HUES64 (cell line): Measurements from ENCODE around the gene EYA4.

Experiments used
- H3K27ac ChIP-seq: 2 replicates; pipeline ENCODE4 v1.7.0; 2013; ENCODE audit warnings: low read depth, low read length, inconsistent platforms
- H3K27me3 ChIP-seq: 2 replicates; pipeline ENCODE4 v1.6.1; 2013; ENCODE audit warnings: mild to moderate bottlenecking, low read length; ENCODE audit not compliant: insufficient read depth
- H3K36me3 ChIP-seq: 2 replicates; pipeline ENCODE4 v1.6.1; 2013; ENCODE audit warnings: mild to moderate bottlenecking, low read length; ENCODE audit not compliant: insufficient read depth
- H3K4me1 ChIP-seq: 2 replicates; pipeline ENCODE4 v1.6.1; 2013; ENCODE audit warnings: mild to moderate bottlenecking, low read length, moderate library complexity; ENCODE audit not compliant: insufficient read depth
- H3K4me3 ChIP-seq: 2 replicates; pipeline ENCODE4 v1.5.1; 2013; ENCODE audit warnings: mild to moderate bottlenecking, low read length, moderate library complexity
- H3K9ac ChIP-seq: 2 replicates; pipeline ENCODE4 v1.6.1; 2013; ENCODE audit warnings: mild to moderate bottlenecking, low read depth, low read length
- H3K9me3 ChIP-seq: 2 replicates; pipeline ENCODE4 v1.6.1; 2013; ENCODE audit warnings: low read depth, low read length; ENCODE audit not compliant: insufficient read depth
- WGBS: fragments of 150-250, 120-280 bp; methylation state at CpG from one replicate; pipeline ENCODE4 v1.1.7; 2013; ENCODE audit warnings: missing lambda C conversion rate; 5-methylcytosine and 5-hydroxymethylcytosine counted together

The EYA4 gene

GRCh38 chr6:133289733-133290306 lies 48.7 kb downstream of the EYA4 start:
- H3K4me3 ChIP-seq = no peak overlapping the region

DNA sequence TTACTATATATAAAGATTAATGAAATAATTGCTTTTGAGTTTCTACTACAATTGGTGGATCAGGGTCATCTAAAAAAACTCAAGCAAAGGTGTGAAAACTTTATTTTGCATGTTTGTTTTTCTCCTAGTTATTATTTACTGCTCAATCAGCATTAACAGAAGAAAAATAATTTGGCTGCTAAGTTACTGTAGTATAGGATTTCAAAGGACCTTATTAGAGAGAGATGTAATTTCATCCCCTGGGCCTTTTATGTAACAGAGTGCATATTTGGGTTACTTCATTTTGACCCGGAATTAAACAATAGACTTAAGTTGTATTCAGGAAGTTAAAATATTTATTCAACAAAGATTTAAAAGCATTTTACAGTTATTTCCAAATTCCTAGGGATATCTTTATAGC lies 49.8 kb downstream of the EYA4 start:
- no peaks in the 10 kb centered on the region for H3K4me1 ChIP-seq
- H3K9ac ChIP-seq = no peak overlapping the region
- H3K36me3 ChIP-seq = no peaks in the 10 kb centered on the region
- no peaks in the 10 kb centered on the region for H3K9me3 ChIP-seq
- H3K27me3 ChIP-seq = no peaks in the 10 kb centered on the region
- no peak overlapping the region for H3K27ac ChIP-seq
- H3K4me3 ChIP-seq = no peak overlapping the region
- no CpG with 5 or more reads among the region's 1 CpG for WGBS

More at GRCh38 chr6:133289733-133290306, 48.7 kb downstream of the EYA4 start:
- no peak overlapping the region for H3K27ac ChIP-seq
- H3K36me3 ChIP-seq = no peaks in the 10 kb centered on the region
- WGBS = 93% methylated on average over 4 of the region's 5 CpGs
- H3K27me3 ChIP-seq = no peaks in the 10 kb centered on the region
- H3K4me1 ChIP-seq = no peaks in the 10 kb centered on the region
- H3K9me3 ChIP-seq = no peaks in the 10 kb centered on the region
- H3K9ac ChIP-seq = no peak overlapping the region

DNA sequence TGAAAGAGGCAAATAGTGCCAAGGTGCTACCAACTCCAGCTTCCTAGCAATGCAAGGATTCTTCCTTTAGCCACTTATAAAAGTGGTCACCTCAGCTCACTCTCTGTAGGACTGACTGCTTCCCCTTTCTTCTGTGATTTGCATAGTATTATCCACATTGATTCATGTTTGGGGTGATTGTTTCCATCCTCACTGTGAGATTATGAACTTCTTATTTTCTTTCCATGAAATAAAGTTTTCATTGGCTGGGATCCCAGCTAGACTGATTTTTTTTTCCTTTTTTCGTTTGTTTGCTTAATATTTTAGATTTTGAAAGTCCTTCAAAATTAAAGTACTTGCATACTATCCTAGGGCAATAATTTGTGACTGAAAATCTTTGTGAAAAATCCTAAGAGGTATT lies 50.5 kb downstream of the EYA4 start:
- H3K36me3 ChIP-seq = no peaks in the 10 kb centered on the region
- no CpG with 5 or more reads among the region's 1 CpG for WGBS
- no peaks in the 10 kb centered on the region for H3K4me1 ChIP-seq
- H3K9me3 ChIP-seq = no peaks in the 10 kb centered on the region
- H3K27me3 ChIP-seq = no peaks in the 10 kb centered on the region
- no peak overlapping the region for H3K9ac ChIP-seq
- H3K4me3 ChIP-seq = no peak overlapping the region
- no peak overlapping the region for H3K27ac ChIP-seq

DNA sequence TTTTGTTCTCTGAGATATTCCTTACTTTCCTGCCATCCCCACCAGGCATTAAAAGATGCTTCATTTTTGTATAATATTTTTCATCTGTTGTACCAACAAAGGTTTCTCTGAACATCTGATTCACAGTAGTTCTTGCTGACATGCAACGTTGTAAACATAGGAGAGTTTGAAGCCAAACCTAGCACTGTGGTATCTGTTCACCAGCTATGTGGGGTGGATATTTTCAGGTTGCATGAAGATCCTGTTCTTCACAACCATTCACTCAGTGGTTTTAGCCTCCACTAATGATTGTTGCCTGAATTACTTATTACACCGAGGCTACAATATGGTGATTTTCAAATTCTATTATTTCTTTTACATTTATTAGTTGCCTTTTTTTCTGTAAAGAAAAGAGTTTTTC lies 56.5 kb downstream of the EYA4 start:
- WGBS = 89% methylated on average over 2 of the region's 2 CpGs
- H3K27me3 ChIP-seq = no peaks in the 10 kb centered on the region
- H3K27ac ChIP-seq = no peak overlapping the region
- H3K36me3 ChIP-seq = no peaks in the 10 kb centered on the region
- no peaks in the 10 kb centered on the region for H3K9me3 ChIP-seq
- H3K9ac ChIP-seq = no peak overlapping the region
- H3K4me1 ChIP-seq = no peaks in the 10 kb centered on the region
- H3K4me3 ChIP-seq = no peak overlapping the region

DNA sequence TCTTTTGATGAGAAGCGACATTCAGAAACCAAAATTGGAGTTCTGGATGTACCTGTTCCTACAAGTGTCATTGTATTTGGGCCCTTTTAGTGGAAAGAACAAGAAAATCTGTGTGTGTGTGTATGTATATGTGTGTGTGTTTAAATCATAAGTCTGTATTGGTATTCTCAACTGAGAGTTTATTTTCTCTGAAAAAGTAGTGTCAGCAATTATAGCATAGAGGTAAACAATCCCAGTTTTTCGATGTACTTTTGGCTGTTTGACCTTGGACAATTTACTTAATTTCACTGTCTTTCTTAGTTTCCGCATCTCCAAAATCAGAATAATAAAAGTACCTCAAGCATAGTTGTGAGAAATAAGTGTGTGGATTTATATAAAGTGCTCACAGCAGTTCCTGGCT lies 57.2 kb downstream of the EYA4 start:
- no peak overlapping the region for H3K9ac ChIP-seq
- H3K4me3 ChIP-seq = no peak overlapping the region
- H3K9me3 ChIP-seq = no peaks in the 10 kb centered on the region
- no peak overlapping the region for H3K27ac ChIP-seq
- no peaks in the 10 kb centered on the region for H3K27me3 ChIP-seq
- 95% methylated on average over 3 of the region's 3 CpGs for WGBS
- no peaks in the 10 kb centered on the region for H3K4me1 ChIP-seq
- no peaks in the 10 kb centered on the region for H3K36me3 ChIP-seq

- Histone ChIP-seq H3K4me3 (no peak overlapping the region), H3K9ac (no peak overlapping the region), H3K27ac (no peak overlapping the region), H3K27me3 (no peaks in the 10 kb centered on the region), H3K4me1 (no peaks in the 10 kb centered on the region), H3K9me3 (no peaks in the 10 kb centered on the region), H3K36me3 (no peaks in the 10 kb centered on the region)
- 96% methylated on average over 4 of the region's 4 CpGs for WGBS
Measured at GRCh38 chr6:133298801-133299200, 57.6 kb downstream of the EYA4 start.

DNA sequence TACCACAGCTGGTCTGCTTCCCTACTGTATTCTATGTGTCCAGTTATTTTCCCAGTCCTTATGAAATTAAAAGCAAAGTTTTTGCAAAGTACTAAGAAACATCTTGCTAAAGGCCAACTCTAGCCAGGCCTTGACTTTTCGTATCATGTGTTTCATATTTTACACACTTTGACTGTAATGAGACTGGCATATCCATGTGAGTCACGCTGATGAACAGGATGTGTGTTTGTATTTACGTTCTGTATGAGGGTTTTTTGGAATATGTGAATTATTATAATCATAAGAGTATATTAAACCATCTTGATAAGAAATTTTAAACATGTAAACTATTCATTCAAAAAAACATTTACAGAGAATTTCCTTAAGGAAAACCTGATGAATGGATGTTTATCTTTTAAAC lies 59.7 kb downstream of the EYA4 start:
- Histone ChIP-seq H3K27me3 (no peaks in the 10 kb centered on the region), H3K36me3 (no peaks in the 10 kb centered on the region), H3K4me1 (no peaks in the 10 kb centered on the region), H3K9ac (no peak overlapping the region), H3K9me3 (no peaks in the 10 kb centered on the region), H3K4me3 (no peak overlapping the region), H3K27ac (no peak overlapping the region)
- WGBS = 100% methylated on average over 2 of the region's 3 CpGs

DNA sequence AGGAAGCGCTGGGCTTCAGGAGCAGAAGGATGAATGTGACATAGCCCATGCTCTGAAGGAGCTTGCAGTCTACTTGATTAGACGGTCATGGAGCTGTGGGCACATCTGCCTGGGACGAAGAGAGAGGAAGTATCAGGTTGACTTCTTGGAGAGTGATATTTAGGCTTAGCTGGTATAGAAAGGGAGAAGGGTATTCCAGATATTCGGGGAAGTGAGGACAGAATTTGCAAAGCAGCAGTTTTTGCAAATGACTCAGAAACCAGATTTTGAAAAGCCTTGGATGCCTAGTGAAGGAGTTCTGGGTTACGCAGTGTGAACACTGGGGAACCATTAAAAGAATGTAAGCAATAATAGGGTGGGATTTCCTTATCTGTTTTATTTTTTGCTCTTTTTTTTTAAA lies 60.7 kb downstream of the EYA4 start:
- Histone ChIP-seq H3K36me3 (no peaks in the 10 kb centered on the region), H3K4me3 (no peak overlapping the region), H3K4me1 (no peaks in the 10 kb centered on the region), H3K27ac (no peak overlapping the region), H3K9me3 (no peaks in the 10 kb centered on the region), H3K9ac (no peak overlapping the region), H3K27me3 (no peaks in the 10 kb centered on the region)
- 87% methylated on average over 5 of the region's 5 CpGs for whole genome bisulfite sequencing

GRCh38 chr6:133306931-133307330 lies 65.8 kb downstream of the EYA4 start:
- H3K27me3 ChIP-seq = no peaks in the 10 kb centered on the region
- 95% methylated on average over 5 of the region's 5 CpGs for WGBS
- no peak overlapping the region for H3K9ac ChIP-seq
- H3K4me1 ChIP-seq = peaks cover 5% of the 10 kb centered on the region; the same call in 1 of the 2 replicates
- no peaks in the 10 kb centered on the region for H3K36me3 ChIP-seq
- no peak overlapping the region for H3K27ac ChIP-seq
- H3K4me3 ChIP-seq = no peak overlapping the region
- peaks cover 4% of the 10 kb centered on the region; the same call in 1 of the 2 replicates for H3K9me3 ChIP-seq

GRCh38 chr6:133309579-133309978 lies 68.4 kb downstream of the EYA4 start:
- H3K27ac ChIP-seq = no peak overlapping the region
- H3K27me3 ChIP-seq = no peaks in the 10 kb centered on the region
- no peaks in the 10 kb centered on the region for H3K36me3 ChIP-seq
- 95% methylated on average over 3 of the region's 3 CpGs for WGBS
- H3K9ac ChIP-seq = no peak overlapping the region
- no peak overlapping the region for H3K4me3 ChIP-seq
- peaks cover 24% of the 10 kb centered on the region for H3K4me1 ChIP-seq
- H3K9me3 ChIP-seq = peaks cover 4% of the 10 kb centered on the region; the same call in 1 of the 2 replicates

GRCh38 chr6:133312006-133312405 lies 70.8 kb downstream of the EYA4 start:
- Histone ChIP-seq H3K9me3 (peaks cover 4% of the 10 kb centered on the region; the same call in 1 of the 2 replicates), H3K4me1 (peaks cover 24% of the 10 kb centered on the region), H3K36me3 (no peaks in the 10 kb centered on the region), H3K9ac (no peak overlapping the region), H3K27me3 (no peaks in the 10 kb centered on the region), H3K27ac (peak overlapping the region; percentile 53; the same call in 1 of the 2 replicates), H3K4me3 (no peak overlapping the region)
- 26% methylated on average over 1 of the region's 3 CpGs for WGBS

GRCh38 chr6:133313068-133313467 lies 71.9 kb downstream of the EYA4 start:
- Histone ChIP-seq H3K4me1 (peaks cover 24% of the 10 kb centered on the region), H3K4me3 (no peak overlapping the region), H3K9ac (no peak overlapping the region), H3K36me3 (no peaks in the 10 kb centered on the region), H3K27ac (no peak overlapping the region), H3K27me3 (no peaks in the 10 kb centered on the region), H3K9me3 (no peaks in the 10 kb centered on the region)
- no CpG with 5 or more reads among the region's 1 CpG for WGBS
